BJ (cell line): ENCODE data around the gene FSTL3. TPM values are rescaled to one million over a fixed set of nuclear protein-coding genes. Genes with fewer than 3 reads are reported as not detected.

Experiments used
- CTCF ChIA-PET: fragments of 350-600 bp; formaldehyde crosslinking; extraction: SDS; loops from one replicate; lab custom pipeline; 2021; ENCODE audit warnings: antibody characterized with exemption, inconsistent platforms; lab: Yijun Ruan, JAX
- POLR2A ChIA-PET: fragments of 300-600 bp; sonication (Branson Sonifier 250); formaldehyde crosslinking; extraction: SDS; loops from one replicate; lab custom pipeline; 2021; ENCODE audit warnings: antibody characterized with exemption; lab: Charles Lee
- DNase-seq: peaks from one replicate; pipeline ENCODE4 v3.0.0-alpha.2; 2011; ENCODE audit warnings: low read depth
- H3K27me3 ChIP-seq: 2 replicates; pipeline ENCODE4 v1.6.0; 2011; ENCODE audit warnings: low read length; ENCODE audit not compliant: control insufficient read depth, insufficient read depth
- H3K36me3 ChIP-seq: 2 replicates; pipeline ENCODE4 v1.5.1; 2011; ENCODE audit warnings: low read length; ENCODE audit not compliant: control insufficient read depth, insufficient read depth
- H3K4me3 ChIP-seq: 2 replicates; pipeline ENCODE4 v1.5.1; 2011; ENCODE audit warnings: low read depth, mild to moderate bottlenecking, control low read depth, low read length
- CTCF ChIP-seq: IDR thresholded peaks from 2 replicates; pipeline ENCODE4 v1.5.1; 2011; ENCODE audit warnings: low read depth, mild to moderate bottlenecking, control low read depth, inconsistent platforms, low read length, moderate library complexity; ENCODE audit not compliant: insufficient read depth
- polyA plus RNA-seq: library from polyadenylated mRNA; depleted of rRNA; stranded (reverse); fragments of >200 nt; gene quantifications from 2 replicates; pipeline ENCODE4 v1.2.3, GENCODE V29; 2011

The FSTL3 gene
- polyA plus RNA-seq, 1 experiment = 83.2 TPM

- TF ChIP-seq CTCF = no peak
- ChIA-PET CTCF (no interaction called here), POLR2A (no interaction called here)
- Histone ChIP-seq H3K36me3 (peaks cover 25% of the 10 kb centered on the region), H3K27me3 (no peaks in the 10 kb centered on the region), H3K4me3 (no peak overlapping the region)
- DNase-seq = no peak
Measured at GRCh38 chr19:645912-646778, 30.0 kb upstream of the FSTL3 start.

- no peak for DNase-seq
- ChIA-PET POLR2A (no interaction called here), CTCF (no interaction called here)
- H3K36me3 ChIP-seq = peaks cover 27% of the 10 kb centered on the region
- no peak for TF ChIP-seq CTCF
- H3K27me3 ChIP-seq = no peaks in the 10 kb centered on the region
- no peak overlapping the region for H3K4me3 ChIP-seq
Measured at GRCh38 chr19:646779-647565, 29.2 kb upstream of the FSTL3 start.

GRCh38 chr19:647566-648284 lies 28.5 kb upstream of the FSTL3 start:
- Histone ChIP-seq H3K27me3 (no peaks in the 10 kb centered on the region), H3K36me3 (peaks cover 28% of the 10 kb centered on the region), H3K4me3 (no peak overlapping the region)
- no peak for DNase-seq
- ChIA-PET CTCF (no interaction called here), POLR2A (no interaction called here)
- TF ChIP-seq CTCF = no peak

- ChIA-PET CTCF (no interaction called here), POLR2A (no interaction called here)
- no peak for TF ChIP-seq CTCF
- Histone ChIP-seq H3K4me3 (no peak overlapping the region), H3K36me3 (peaks cover 29% of the 10 kb centered on the region), H3K27me3 (no peaks in the 10 kb centered on the region)
- DNase-seq = no peak
Measured at GRCh38 chr19:648305-648704, 27.9 kb upstream of the FSTL3 start.
